Neural cell (in vitro differentiated cells): ENCODE measurements around the gene CBY1.

Experiments used
- CTCF ChIP-seq: fragments of 450-650 bp; IDR thresholded peaks from 2 replicates; pipeline ENCODE4 v1.5.1; 2014; ENCODE audit warnings: antibody characterized with exemption, mild to moderate bottlenecking, moderate library complexity; ENCODE audit not compliant: poor library complexity, severe bottlenecking
- EP300 ChIP-seq: fragments of 450-650 bp; conservative IDR thresholded peaks from 2 replicates; pipeline ENCODE4 v1.6.1; 2014; ENCODE audit warnings: antibody characterized with exemption, mild to moderate bottlenecking, moderate library complexity; ENCODE audit not compliant: poor library complexity, severe bottlenecking
- MXI1 ChIP-seq: fragments of 450-650 bp; conservative IDR thresholded peaks from 2 replicates; pipeline ENCODE4 v1.6.1; 2014; ENCODE audit warnings: antibody characterized with exemption, mild to moderate bottlenecking; ENCODE audit not compliant: poor library complexity, severe bottlenecking
- POLR2AphosphoS5 ChIP-seq: IDR thresholded peaks from 2 replicates; pipeline ENCODE4 v1.6.1; 2012
- RAD21 ChIP-seq: fragments of 450-650 bp; conservative IDR thresholded peaks from 2 replicates; pipeline ENCODE4 v1.6.1; 2014; ENCODE audit warnings: antibody characterized with exemption, mild to moderate bottlenecking, moderate library complexity
- TF ChIP-seq, protein P1 (sequence below): IDR thresholded peaks from 2 replicates; pipeline ENCODE4 v1.6.1; 2012; ENCODE audit warnings: borderline replicate concordance

- no peak for TF ChIP-seq CTCF
- no peak for TF ChIP-seq MXI1
- TF ChIP-seq, protein P1, sequence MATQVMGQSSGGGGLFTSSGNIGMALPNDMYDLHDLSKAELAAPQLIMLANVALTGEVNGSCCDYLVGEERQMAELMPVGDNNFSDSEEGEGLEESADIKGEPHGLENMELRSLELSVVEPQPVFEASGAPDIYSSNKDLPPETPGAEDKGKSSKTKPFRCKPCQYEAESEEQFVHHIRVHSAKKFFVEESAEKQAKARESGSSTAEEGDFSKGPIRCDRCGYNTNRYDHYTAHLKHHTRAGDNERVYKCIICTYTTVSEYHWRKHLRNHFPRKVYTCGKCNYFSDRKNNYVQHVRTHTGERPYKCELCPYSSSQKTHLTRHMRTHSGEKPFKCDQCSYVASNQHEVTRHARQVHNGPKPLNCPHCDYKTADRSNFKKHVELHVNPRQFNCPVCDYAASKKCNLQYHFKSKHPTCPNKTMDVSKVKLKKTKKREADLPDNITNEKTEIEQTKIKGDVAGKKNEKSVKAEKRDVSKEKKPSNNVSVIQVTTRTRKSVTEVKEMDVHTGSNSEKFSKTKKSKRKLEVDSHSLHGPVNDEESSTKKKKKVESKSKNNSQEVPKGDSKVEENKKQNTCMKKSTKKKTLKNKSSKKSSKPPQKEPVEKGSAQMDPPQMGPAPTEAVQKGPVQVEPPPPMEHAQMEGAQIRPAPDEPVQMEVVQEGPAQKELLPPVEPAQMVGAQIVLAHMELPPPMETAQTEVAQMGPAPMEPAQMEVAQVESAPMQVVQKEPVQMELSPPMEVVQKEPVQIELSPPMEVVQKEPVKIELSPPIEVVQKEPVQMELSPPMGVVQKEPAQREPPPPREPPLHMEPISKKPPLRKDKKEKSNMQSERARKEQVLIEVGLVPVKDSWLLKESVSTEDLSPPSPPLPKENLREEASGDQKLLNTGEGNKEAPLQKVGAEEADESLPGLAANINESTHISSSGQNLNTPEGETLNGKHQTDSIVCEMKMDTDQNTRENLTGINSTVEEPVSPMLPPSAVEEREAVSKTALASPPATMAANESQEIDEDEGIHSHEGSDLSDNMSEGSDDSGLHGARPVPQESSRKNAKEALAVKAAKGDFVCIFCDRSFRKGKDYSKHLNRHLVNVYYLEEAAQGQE = no peak
- no peak for TF ChIP-seq POLR2AphosphoS5
- TF ChIP-seq RAD21 = no peak
- TF ChIP-seq EP300 = no peak
Measured at GRCh38 chr22:38684895-38685294, 28.5 kb downstream of the CBY1 start.
